ENCODE measurements around the gene EYS.

The EYS gene

GRCh38 chr6:64807785-64808184, 899.2 kb downstream of the EYS start:
- H3K36me3 Mint-ChIP-seq: no peaks in the 10 kb centered on the region

GRCh38 chr6:64803470-64804166, 903.4 kb downstream of the EYS start:
- DNase-seq (ENCODE audit: low spot score in 2 of 2) (no peak), ATAC-seq (no peak)
- no peaks in the 10 kb centered on the region for H3K4me1 Mint-ChIP-seq
- no peak overlapping the region for H3K4me3 Mint-ChIP-seq
- H3K27ac Mint-ChIP-seq: no peak overlapping the region
- H3K9me3 Mint-ChIP-seq: peaks cover 8% of the 10 kb centered on the region
- no peaks in the 10 kb centered on the region for H3K36me3 Mint-ChIP-seq

More at GRCh38 chr6:64807785-64808184, 899.2 kb downstream of the EYS start:
- DNase-seq (ENCODE audit: low spot score in 2 of 2): no peak
- ATAC-seq: no peak
- Mint-ChIP-seq H3K9me3 (peaks cover 3% of the 10 kb centered on the region), H3K4me3 (no peak overlapping the region), H3K27ac (no peak overlapping the region), H3K4me1 (no peaks in the 10 kb centered on the region)

- H3K36me3 Mint-ChIP-seq: no peaks in the 10 kb centered on the region
- ATAC-seq: no peak
- no peak for DNase-seq (ENCODE audit: low spot score in 2 of 2)
- no peaks in the 10 kb centered on the region for H3K4me1 Mint-ChIP-seq
- no peak overlapping the region for H3K27ac Mint-ChIP-seq
- H3K4me3 Mint-ChIP-seq: no peak overlapping the region
- peaks cover 7% of the 10 kb centered on the region for H3K9me3 Mint-ChIP-seq
Observed at GRCh38 chr6:64792534-64792933, 914.5 kb downstream of the EYS start.

GRCh38 chr6:64789476-64789875, 917.5 kb downstream of the EYS start:
- ATAC-seq (no peak), DNase-seq (ENCODE audit: low spot score in 2 of 2) (no peak)
- Mint-ChIP-seq H3K4me1 (no peaks in the 10 kb centered on the region), H3K27ac (no peak overlapping the region), H3K9me3 (peaks cover 7% of the 10 kb centered on the region), H3K4me3 (no peak overlapping the region), H3K36me3 (no peaks in the 10 kb centered on the region)

GRCh38 chr6:64786736-64787135, 920.3 kb downstream of the EYS start:
- ATAC-seq: no peak
- no peak overlapping the region for H3K27ac Mint-ChIP-seq
- H3K36me3 Mint-ChIP-seq: no peaks in the 10 kb centered on the region
- DNase-seq (ENCODE audit: low spot score in 2 of 2): no peak
- no peak overlapping the region for H3K4me3 Mint-ChIP-seq
- peaks cover 2% of the 10 kb centered on the region for H3K9me3 Mint-ChIP-seq
- no peaks in the 10 kb centered on the region for H3K4me1 Mint-ChIP-seq

- Mint-ChIP-seq H3K9me3 (peaks cover 11% of the 10 kb centered on the region), H3K36me3 (no peaks in the 10 kb centered on the region), H3K4me3 (no peak overlapping the region), H3K4me1 (no peaks in the 10 kb centered on the region), H3K27ac (no peak overlapping the region)
- DNase-seq (ENCODE audit: low spot score in 2 of 2): no peak
- no peak for ATAC-seq
Observed at GRCh38 chr6:64782877-64783276, 924.1 kb downstream of the EYS start.

- no peaks in the 10 kb centered on the region for H3K36me3 Mint-ChIP-seq
- DNase-seq (ENCODE audit: low spot score in 2 of 2) (no peak), ATAC-seq (no peak)
- H3K9me3 Mint-ChIP-seq: peaks cover 18% of the 10 kb centered on the region
- no peak overlapping the region for H3K4me3 Mint-ChIP-seq
- no peaks in the 10 kb centered on the region for H3K4me1 Mint-ChIP-seq
- no peak overlapping the region for H3K27ac Mint-ChIP-seq
Observed at GRCh38 chr6:64777941-64778785, 928.9 kb downstream of the EYS start.

- DNase-seq (ENCODE audit: low spot score in 2 of 2): no peak
- no peak overlapping the region for H3K27ac Mint-ChIP-seq
- no peak overlapping the region for H3K4me3 Mint-ChIP-seq
- ATAC-seq: no peak
- peaks cover 21% of the 10 kb centered on the region for H3K9me3 Mint-ChIP-seq
- no peaks in the 10 kb centered on the region for H3K4me1 Mint-ChIP-seq
- H3K36me3 Mint-ChIP-seq: no peaks in the 10 kb centered on the region
Observed at GRCh38 chr6:64776359-64776758, 930.7 kb downstream of the EYS start.

- ATAC-seq: no peak
- Mint-ChIP-seq H3K9me3 (peaks cover 16% of the 10 kb centered on the region), H3K4me3 (no peak overlapping the region), H3K4me1 (no peaks in the 10 kb centered on the region), H3K27ac (no peak overlapping the region), H3K36me3 (no peaks in the 10 kb centered on the region)
- no peak for DNase-seq (ENCODE audit: low spot score in 2 of 2)
Observed at GRCh38 chr6:64774881-64775280, 932.1 kb downstream of the EYS start.

GRCh38 chr6:64750910-64751309, 956.1 kb downstream of the EYS start:
- Mint-ChIP-seq H3K27ac (no peak overlapping the region), H3K4me3 (no peak overlapping the region), H3K9me3 (peaks cover 15% of the 10 kb centered on the region), H3K36me3 (no peaks in the 10 kb centered on the region), H3K4me1 (no peaks in the 10 kb centered on the region)
- ATAC-seq (no peak), DNase-seq (ENCODE audit: low spot score in 2 of 2) (no peak)

- Mint-ChIP-seq H3K27ac (no peak overlapping the region), H3K36me3 (no peaks in the 10 kb centered on the region), H3K4me3 (no peak overlapping the region), H3K4me1 (no peaks in the 10 kb centered on the region), H3K9me3 (peaks cover 12% of the 10 kb centered on the region)
- ATAC-seq (no peak), DNase-seq (ENCODE audit: low spot score in 2 of 2) (no peak)
Observed at GRCh38 chr6:64737418-64737817, 969.6 kb downstream of the EYS start.

- H3K4me1 Mint-ChIP-seq: no peaks in the 10 kb centered on the region
- H3K9me3 Mint-ChIP-seq: peaks cover 7% of the 10 kb centered on the region
- H3K36me3 Mint-ChIP-seq: no peaks in the 10 kb centered on the region
- DNase-seq (ENCODE audit: low spot score in 2 of 2) (no peak), ATAC-seq (no peak)
- H3K27ac Mint-ChIP-seq: no peak overlapping the region
- no peak overlapping the region for H3K4me3 Mint-ChIP-seq
Observed at GRCh38 chr6:64736421-64736950, 970.5 kb downstream of the EYS start.

- Mint-ChIP-seq H3K36me3 (no peaks in the 10 kb centered on the region), H3K9me3 (peaks cover 15% of the 10 kb centered on the region), H3K4me1 (no peaks in the 10 kb centered on the region), H3K27ac (no peak overlapping the region), H3K4me3 (no peak overlapping the region)
- no peak for ATAC-seq
- DNase-seq (ENCODE audit: low spot score in 2 of 2): no peak
Observed at GRCh38 chr6:64733433-64733832, 973.6 kb downstream of the EYS start.

- no peaks in the 10 kb centered on the region for H3K4me1 Mint-ChIP-seq
- no peak for ATAC-seq
- no peak for DNase-seq (ENCODE audit: low spot score in 2 of 2)
- H3K27ac Mint-ChIP-seq: no peak overlapping the region
- H3K9me3 Mint-ChIP-seq: peaks cover 12% of the 10 kb centered on the region
- H3K4me3 Mint-ChIP-seq: no peak overlapping the region
- no peaks in the 10 kb centered on the region for H3K36me3 Mint-ChIP-seq
Observed at GRCh38 chr6:64732888-64733287, 974.1 kb downstream of the EYS start.

- H3K4me3 Mint-ChIP-seq: no peak overlapping the region
- H3K36me3 Mint-ChIP-seq: no peaks in the 10 kb centered on the region
- DNase-seq (ENCODE audit: low spot score in 2 of 2) (no peak), ATAC-seq (no peak)
- H3K9me3 Mint-ChIP-seq: peaks cover 15% of the 10 kb centered on the region
- no peaks in the 10 kb centered on the region for H3K4me1 Mint-ChIP-seq
- no peak overlapping the region for H3K27ac Mint-ChIP-seq
Observed at GRCh38 chr6:64729522-64729921, 977.5 kb downstream of the EYS start.

GRCh38 chr6:64727075-64727474, 980.0 kb downstream of the EYS start:
- no peaks in the 10 kb centered on the region for H3K36me3 Mint-ChIP-seq
- no peak for DNase-seq (ENCODE audit: low spot score in 2 of 2)
- H3K4me1 Mint-ChIP-seq: no peaks in the 10 kb centered on the region
- no peak overlapping the region for H3K4me3 Mint-ChIP-seq
- H3K27ac Mint-ChIP-seq: no peak overlapping the region
- H3K9me3 Mint-ChIP-seq: peaks cover 21% of the 10 kb centered on the region
- no peak for ATAC-seq
